ENCODE results near the gene LRP1.

Gene LRP1

GRCh38 chr12:57178213-57178612, 49.9 kb downstream of the LRP1 start:
- DNase-seq: no peak

GRCh38 chr12:57179331-57180086, 51.2 kb downstream of the LRP1 start:
- DNase-seq: no peak

GRCh38 chr12:57180321-57180989, 52.2 kb downstream of the LRP1 start:
- DNase-seq: no peak

- DNase-seq: no peak
These were observed 52.8 kb downstream of the LRP1 start for GRCh38 chr12:57181072-57181471.

GRCh38 chr12:57181561-57182155, 53.4 kb downstream of the LRP1 start:
- DNase-seq: no peak

GRCh38 chr12:57182918-57183575, 54.8 kb downstream of the LRP1 start:
- peak; percentile 21 to 57 for DNase-seq

GRCh38 chr12:57183939-57184725, 55.8 kb downstream of the LRP1 start:
- no peak for DNase-seq

- no peak for DNase-seq
These were observed 57.1 kb downstream of the LRP1 start for GRCh38 chr12:57185403-57185802.

- no peak for DNase-seq
These were observed 57.7 kb downstream of the LRP1 start for GRCh38 chr12:57185906-57186508.

GRCh38 chr12:57187222-57188089, 59.2 kb downstream of the LRP1 start:
- DNase-seq: no peak

- no peak for DNase-seq
These were observed 59.8 kb downstream of the LRP1 start for GRCh38 chr12:57188090-57188425.

GRCh38 chr12:57190037-57190436, 61.8 kb downstream of the LRP1 start:
- peak in 1 of 2 experiments; percentile 51 for DNase-seq

GRCh38 chr12:57190821-57191220, 62.5 kb downstream of the LRP1 start:
- no peak for DNase-seq

GRCh38 chr12:57191410-57191809, 63.1 kb downstream of the LRP1 start:
- no peak for DNase-seq

GRCh38 chr12:57192920-57193319, 64.6 kb downstream of the LRP1 start:
- no peak for DNase-seq

GRCh38 chr12:57193706-57194245, 65.5 kb downstream of the LRP1 start:
- DNase-seq: no peak

- DNase-seq: no peak
These were observed 66.0 kb downstream of the LRP1 start for GRCh38 chr12:57194253-57194652.

GRCh38 chr12:57195186-57195585, 66.9 kb downstream of the LRP1 start:
- no peak for DNase-seq

GRCh38 chr12:57195611-57196371, 67.5 kb downstream of the LRP1 start:
- DNase-seq: no peak

GRCh38 chr12:57196439-57196838, 68.2 kb downstream of the LRP1 start:
- DNase-seq: no peak

Measured in NCI-H446 (cell line).